Ectodermal cell (in vitro differentiated cells): ENCODE results near the gene MKKS.

ENCODE experiments used
- H3K27ac ChIP-seq: 2 replicates; pipeline ENCODE4 v1.7.0; 2013; ENCODE audit warnings: mild to moderate bottlenecking, low read depth, low read length; ENCODE audit not compliant: insufficient read depth, poor library complexity, severe bottlenecking
- H3K27me3 ChIP-seq: 2 replicates; pipeline ENCODE4 v1.7.0; 2013; ENCODE audit warnings: mild to moderate bottlenecking, low read length; ENCODE audit not compliant: insufficient read depth, control insufficient read depth, poor library complexity, severe bottlenecking
- H3K36me3 ChIP-seq: one replicate; pipeline ENCODE4 v1.7.0; 2013; ENCODE audit warnings: low read length; ENCODE audit not compliant: control insufficient read depth, insufficient read depth
- H3K4me1 ChIP-seq: one replicate; pipeline ENCODE4 v1.7.0; 2013; ENCODE audit warnings: low read length; ENCODE audit not compliant: control insufficient read depth, insufficient read depth
- H3K4me3 ChIP-seq: 2 replicates; pipeline ENCODE4 v1.7.0; 2013; ENCODE audit warnings: low read depth, low read length, control low read depth; ENCODE audit not compliant: insufficient read depth
- H3K9me3 ChIP-seq: 2 replicates; pipeline ENCODE4 v1.7.0; 2013; ENCODE audit warnings: mild to moderate bottlenecking, low read length, moderate library complexity; ENCODE audit not compliant: control insufficient read depth
- WGBS, 2 experiments: methylation state at CpG; one replicate each; pipeline ENCODE4 v1.1.7; 2013; ENCODE audit warnings: missing lambda C conversion rate in 2 of 2; 5-methylcytosine and 5-hydroxymethylcytosine counted together

MKKS gene

GRCh38 chr20:10359621-10360040 lies 74.4 kb downstream of the MKKS start:
- Histone ChIP-seq H3K27me3 (no peaks in the 10 kb centered on the region), H3K9me3 (no peaks in the 10 kb centered on the region), H3K4me1 (no peaks in the 10 kb centered on the region), H3K4me3 (no peak overlapping the region), H3K36me3 (no peaks in the 10 kb centered on the region), H3K27ac (no peak overlapping the region)
- WGBS, 2 experiments: 86 to 100% methylated on average over 1 to 2 of the region's 2 CpGs

DNA sequence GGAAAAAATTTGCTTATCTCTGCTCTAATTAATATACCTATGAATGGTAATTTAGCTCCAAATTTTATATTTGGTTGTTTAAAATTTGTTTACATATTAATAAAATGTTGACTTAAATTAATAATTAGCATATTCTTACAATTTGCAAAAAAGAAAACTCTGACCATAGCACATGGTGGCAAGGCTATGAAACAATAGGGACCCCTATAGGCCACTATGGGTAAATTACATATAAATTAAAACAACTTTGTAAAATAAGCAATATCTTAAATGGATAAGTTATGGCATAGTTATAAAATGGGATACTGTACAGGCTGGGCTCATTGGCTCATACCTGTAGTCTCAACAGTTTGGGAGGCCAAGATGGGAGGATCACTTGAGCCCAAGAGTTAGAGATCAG lies 76.0 kb downstream of the MKKS start:
- peaks cover 4% of the 10 kb centered on the region for H3K4me1 ChIP-seq
- no peaks in the 10 kb centered on the region for H3K9me3 ChIP-seq
- no peaks in the 10 kb centered on the region for H3K36me3 ChIP-seq
- H3K27ac ChIP-seq: no peak overlapping the region
- no peaks in the 10 kb centered on the region for H3K27me3 ChIP-seq
- H3K4me3 ChIP-seq: no peak overlapping the region

GRCh38 chr20:10357061-10357708 lies 76.8 kb downstream of the MKKS start:
- Histone ChIP-seq H3K4me3 (no peak overlapping the region), H3K36me3 (no peaks in the 10 kb centered on the region), H3K27me3 (no peaks in the 10 kb centered on the region), H3K27ac (no peak overlapping the region), H3K4me1 (peaks cover 4% of the 10 kb centered on the region), H3K9me3 (no peaks in the 10 kb centered on the region)
- WGBS, 2 experiments: 91 to 92% methylated on average over 8 of the region's 8 CpGs

GRCh38 chr20:10356628-10357027 lies 77.4 kb downstream of the MKKS start:
- Histone ChIP-seq H3K27ac (no peak overlapping the region), H3K36me3 (no peaks in the 10 kb centered on the region), H3K9me3 (no peaks in the 10 kb centered on the region), H3K4me1 (peaks cover 4% of the 10 kb centered on the region), H3K27me3 (no peaks in the 10 kb centered on the region), H3K4me3 (no peak overlapping the region)
- 100% methylated on average over 1 of the region's 1 CpG for WGBS, 2 experiments

GRCh38 chr20:10352934-10353824 lies 80.8 kb downstream of the MKKS start:
- Histone ChIP-seq H3K4me3 (no peak overlapping the region), H3K27ac (no peak overlapping the region), H3K4me1 (peaks cover 4% of the 10 kb centered on the region), H3K27me3 (no peaks in the 10 kb centered on the region), H3K9me3 (no peaks in the 10 kb centered on the region), H3K36me3 (no peaks in the 10 kb centered on the region)
- WGBS, 2 experiments: 64 to 66% methylated on average over 6 of the region's 6 CpGs
